Measurements from ENCODE around the gene PSMG4.

GRCh38 chr6:3231247-3232016 lies 27.3 kb upstream of the PSMG4 start:
- TF ChIP-seq FOXM1 (IDR thresholded peaks at IDR 0.05; ENCODE audit: borderline replicate concordance), result no peak
- TF ChIP-seq FOXK2 (IDR thresholded peaks at IDR 0.05), result no peak
- no peak for TF ChIP-seq ARNT (IDR thresholded peaks at IDR 0.05)
- TF ChIP-seq SUZ12 (IDR thresholded peaks at IDR 0.05), result no peak
- no peak for TF ChIP-seq FOXA1 (IDR thresholded peaks at IDR 0.05)
